HG02840 (cell line): ENCODE data around the gene AURKA.
A peak's percentile ranks its signal among the peaks of the same experiment; 100 is the strongest.

ENCODE experiments used
- ATAC-seq: cut with Tn5 transposase; IDR thresholded peaks from one replicate; pipeline ENCODE4 v1.9.1; 2021; ENCODE audit warnings: mild to moderate bottlenecking, moderate library complexity, moderate number of reproducible peaks; ENCODE audit not compliant: unreplicated experiment, low FRiP score

Gene AURKA

GRCh38 chr20:56392132-56392880 is at the start of gene AURKA, which contains the start of gene CSTF1:
Gene AURKA (minus strand): TSS chr20:56392215. CDS start chr20:56388197, 4,018 bp downstream.
Gene CSTF1 (plus strand): TSS chr20:56392645. CDS start chr20:56395553, 2,908 bp downstream.
- peak; percentile 96 for ATAC-seq

GRCh38 chr20:56440346-56441007 is 48.5 kb upstream of the AURKA start:
- ATAC-seq, result peak; percentile 74

- no peak for ATAC-seq
Observed at GRCh38 chr20:56439771-56440291, 47.8 kb upstream of the AURKA start.

- ATAC-seq, result no peak
Observed at GRCh38 chr20:56438284-56438683, 46.3 kb upstream of the AURKA start.

- no peak for ATAC-seq
Observed at GRCh38 chr20:56437196-56437960, 45.4 kb upstream of the AURKA start.

- no peak for ATAC-seq
Observed at GRCh38 chr20:56433880-56434255, 41.9 kb upstream of the AURKA start.

GRCh38 chr20:56433221-56433879 is 41.3 kb upstream of the AURKA start:
- no peak for ATAC-seq

GRCh38 chr20:56431471-56431870 is 39.5 kb upstream of the AURKA start:
- ATAC-seq, result no peak

- ATAC-seq, result no peak
Observed at GRCh38 chr20:56430957-56431356, 38.9 kb upstream of the AURKA start.

GRCh38 chr20:56430461-56430860 is 38.4 kb upstream of the AURKA start:
- ATAC-seq, result no peak

GRCh38 chr20:56429941-56430340 is 37.9 kb upstream of the AURKA start:
- no peak for ATAC-seq

- ATAC-seq, result no peak
Observed at GRCh38 chr20:56429502-56429901, 37.5 kb upstream of the AURKA start.

- ATAC-seq, result no peak
Observed at GRCh38 chr20:56428881-56429280, 36.9 kb upstream of the AURKA start.

- ATAC-seq, result no peak
Observed at GRCh38 chr20:56428410-56428809, 36.4 kb upstream of the AURKA start.

GRCh38 chr20:56427797-56428196 is 35.8 kb upstream of the AURKA start:
- ATAC-seq, result no peak

- ATAC-seq, result no peak
Observed at GRCh38 chr20:56426926-56427325, 34.9 kb upstream of the AURKA start.

GRCh38 chr20:56426026-56426425 is 34.0 kb upstream of the AURKA start:
- ATAC-seq, result no peak

GRCh38 chr20:56424931-56425330 is 32.9 kb upstream of the AURKA start:
- no peak for ATAC-seq

- no peak for ATAC-seq
Observed at GRCh38 chr20:56423886-56424285, 31.9 kb upstream of the AURKA start.

GRCh38 chr20:56423211-56423610 is 31.2 kb upstream of the AURKA start:
- no peak for ATAC-seq

GRCh38 chr20:56422824-56423189 is 30.8 kb upstream of the AURKA start:
- no peak for ATAC-seq
